Tibial artery (tissue), 4 donors: Measurements from ENCODE around the gene FBXO38.

Experiments used
- DNase-seq, 2 donors: peaks; one replicate each; pipeline ENCODE4 v3.0.0-alpha.2; 2019
- H3K27ac ChIP-seq, 2 donors: fragments of 200-600 bp; sonication (generic) in 1 of 2; 1 replicate in 1 of 2; 2 replicates in 1 of 2; pipeline ENCODE4 v1.5.1; 2018 to 2019; ENCODE audit warnings: mild to moderate bottlenecking in 1 of 2
- H3K27me3 ChIP-seq, 2 donors: fragments of 200-600 bp; sonication (generic) in 1 of 2; one replicate each; pipeline versions ENCODE4 v1.5.1 to v1.6.0; 2016 to 2019
- H3K36me3 ChIP-seq, 3 donors: fragments of 200-600 bp; sonication (generic) in 2 of 3; one replicate each; pipeline ENCODE4 v1.5.1; 2016 to 2019; ENCODE audit warnings: mild to moderate bottlenecking in 2 of 3
- H3K4me1 ChIP-seq, 4 donors: fragments of 200-600 bp; sonication (generic) in 2 of 4; 1 replicate in 3 of 4; 2 replicates in 1 of 4; pipeline ENCODE4 v1.5.1; 2016 to 2019
- H3K4me3 ChIP-seq, 2 donors: fragments of 200-600 bp; sonication (generic) in 1 of 2; 1 replicate in 1 of 2; 2 replicates in 1 of 2; pipeline ENCODE4 v1.5.1; 2018 to 2019; ENCODE audit warnings: mild to moderate bottlenecking in 2 of 2
- H3K9me3 ChIP-seq, 3 donors: fragments of 200-600 bp; sonication (generic) in 1 of 3; one replicate each; pipeline ENCODE4 v1.5.1; 2016 to 2019
- intact Hi-C: fragments of 100-400 bp; cut with DNase I; formaldehyde crosslinking; loops from one replicate; pipeline ENCODE4 v1.15.0; 2023; ENCODE audit warnings: low total_unique reads
- TF ChIP-seq, protein P1 (sequence below), 2 experiments: fragments of 200-600 bp in 1 of 2; fragments of 450-650 bp in 1 of 2; IDR thresholded peaks; one replicate each; pipeline ENCODE4 v1.5.1; 2017 to 2019; ENCODE audit warnings: antibody characterized with exemption in 2 of 2, mild to moderate bottlenecking in 1 of 2, moderate library complexity in 1 of 2

Gene FBXO38

GRCh38 chr5:148378670-148379069 lies 5.1 kb upstream of the FBXO38 start:
- Histone ChIP-seq H3K9me3 (no peaks in the 10 kb centered on the region), H3K27ac (no peak overlapping the region), H3K4me3 (no peak overlapping the region), H3K27me3 (no peaks in the 10 kb centered on the region), H3K4me1 (no peaks in the 10 kb centered on the region), H3K36me3 (no peaks in the 10 kb centered on the region)
- intact Hi-C loops: no loop called here
- TF ChIP-seq, protein P1, sequence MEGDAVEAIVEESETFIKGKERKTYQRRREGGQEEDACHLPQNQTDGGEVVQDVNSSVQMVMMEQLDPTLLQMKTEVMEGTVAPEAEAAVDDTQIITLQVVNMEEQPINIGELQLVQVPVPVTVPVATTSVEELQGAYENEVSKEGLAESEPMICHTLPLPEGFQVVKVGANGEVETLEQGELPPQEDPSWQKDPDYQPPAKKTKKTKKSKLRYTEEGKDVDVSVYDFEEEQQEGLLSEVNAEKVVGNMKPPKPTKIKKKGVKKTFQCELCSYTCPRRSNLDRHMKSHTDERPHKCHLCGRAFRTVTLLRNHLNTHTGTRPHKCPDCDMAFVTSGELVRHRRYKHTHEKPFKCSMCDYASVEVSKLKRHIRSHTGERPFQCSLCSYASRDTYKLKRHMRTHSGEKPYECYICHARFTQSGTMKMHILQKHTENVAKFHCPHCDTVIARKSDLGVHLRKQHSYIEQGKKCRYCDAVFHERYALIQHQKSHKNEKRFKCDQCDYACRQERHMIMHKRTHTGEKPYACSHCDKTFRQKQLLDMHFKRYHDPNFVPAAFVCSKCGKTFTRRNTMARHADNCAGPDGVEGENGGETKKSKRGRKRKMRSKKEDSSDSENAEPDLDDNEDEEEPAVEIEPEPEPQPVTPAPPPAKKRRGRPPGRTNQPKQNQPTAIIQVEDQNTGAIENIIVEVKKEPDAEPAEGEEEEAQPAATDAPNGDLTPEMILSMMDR (IDR thresholded peaks at IDR 0.05): no peak
- DNase-seq: no peak

GRCh38 chr5:148379340-148379739 lies 4.4 kb upstream of the FBXO38 start:
- H3K27me3 ChIP-seq: no peaks in the 10 kb centered on the region
- H3K9me3 ChIP-seq: no peaks in the 10 kb centered on the region
- TF ChIP-seq, protein P1 (IDR thresholded peaks at IDR 0.05): no peak
- H3K36me3 ChIP-seq: no peaks in the 10 kb centered on the region
- no peak overlapping the region for H3K27ac ChIP-seq
- intact Hi-C loops: no loop called here
- DNase-seq: no peak
- H3K4me1 ChIP-seq: peaks cover 0 to 2% (median under 1%) of the 10 kb centered on the region in 4 donors
- no peak overlapping the region for H3K4me3 ChIP-seq

- TF ChIP-seq, protein P1 (IDR thresholded peaks at IDR 0.05): no peak
- H3K4me3 ChIP-seq: no peak overlapping the region
- no peaks in the 10 kb centered on the region for H3K9me3 ChIP-seq
- intact Hi-C loops: no loop called here
- no peak overlapping the region for H3K27ac ChIP-seq
- no peaks in the 10 kb centered on the region for H3K27me3 ChIP-seq
- no peak for DNase-seq
- H3K4me1 ChIP-seq: peaks cover 0 to 22% (median 17%) of the 10 kb centered on the region in 4 donors
- no peaks in the 10 kb centered on the region for H3K36me3 ChIP-seq
Observed at GRCh38 chr5:148381906-148382305, 1.9 kb upstream of the FBXO38 start.

- Histone ChIP-seq H3K9me3 (no peaks in the 10 kb centered on the region), H3K27ac (peak overlapping the region; percentile 84 to 93), H3K36me3 (peaks cover 0 to 4% (median 0%) of the 10 kb centered on the region in 3 donors), H3K4me1 (peaks cover 0 to 27% (median 17%) of the 10 kb centered on the region in 4 donors), H3K4me3 (peak overlapping the region; percentile 66 to 93), H3K27me3 (no peaks in the 10 kb centered on the region)
- TF ChIP-seq, protein P1 (IDR thresholded peaks at IDR 0.05): no peak
- intact Hi-C loops: no loop called here
- no peak for DNase-seq
Observed at GRCh38 chr5:148382961-148383360, 797 bp upstream of the FBXO38 start.

DNA sequence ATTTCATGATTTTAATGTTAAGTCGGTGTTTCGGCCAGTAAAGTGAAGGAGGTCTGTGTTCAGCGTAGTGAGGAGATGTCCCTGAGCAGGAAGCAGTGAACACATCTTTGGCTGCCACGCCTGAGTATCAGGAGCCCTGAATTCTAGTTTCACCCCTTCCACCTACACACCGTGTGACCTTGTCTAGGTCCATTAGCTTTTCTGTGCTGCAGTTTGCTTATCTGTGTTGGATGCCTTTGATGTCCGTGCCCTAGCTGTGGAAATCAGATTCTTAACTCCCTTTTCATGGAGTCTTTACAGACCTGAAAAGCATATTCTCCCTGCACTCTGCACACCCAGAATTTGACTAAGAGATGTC lies 601 bp downstream of the FBXO38 start:
- no peaks in the 10 kb centered on the region for H3K27me3 ChIP-seq
- H3K9me3 ChIP-seq: no peaks in the 10 kb centered on the region
- peak overlapping the region; percentile 66 to 93 for H3K4me3 ChIP-seq
- peak overlapping the region; percentile 84 to 93 for H3K27ac ChIP-seq
- DNase-seq: no peak
- TF ChIP-seq, protein P1 (IDR thresholded peaks at IDR 0.05): no peak
- peaks cover 0 to 27% (median 17%) of the 10 kb centered on the region in 4 donors for H3K4me1 ChIP-seq
- intact Hi-C loops: no loop called here
- peaks cover 0 to 4% (median 0%) of the 10 kb centered on the region in 3 donors for H3K36me3 ChIP-seq

GRCh38 chr5:148385094-148385493 lies 1.3 kb downstream of the FBXO38 start:
- Histone ChIP-seq H3K4me1 (peaks cover 0 to 27% (median 17%) of the 10 kb centered on the region in 4 donors), H3K36me3 (peaks cover 0 to 4% (median 0%) of the 10 kb centered on the region in 3 donors), H3K27me3 (no peaks in the 10 kb centered on the region), H3K4me3 (no peak overlapping the region), H3K27ac (no peak overlapping the region), H3K9me3 (no peaks in the 10 kb centered on the region)
- no peak for DNase-seq
- TF ChIP-seq, protein P1 (IDR thresholded peaks at IDR 0.05): no peak
- intact Hi-C loops: no loop called here
